Mesothelial cell of epicardium (in vitro differentiated cells): ENCODE data around the gene OXCT1. TPM values are rescaled to one million over a fixed set of nuclear protein-coding genes. Genes with fewer than 3 reads are reported as not detected.

Experiments used
- DNase-seq, 2 experiments: peaks; one replicate each; pipeline ENCODE4 v3.0.0; 2021; ENCODE audit warnings: low spot score in 2 of 2; ENCODE audit not compliant: unreplicated experiment in 2 of 2
- H3K27ac Mint-ChIP-seq: 2 replicates; pipeline ENCODE4 v1.8.0; 2021; ENCODE audit warnings: mixed read lengths
- H3K27me3 Mint-ChIP-seq: 2 replicates; pipeline ENCODE4 v1.8.0; 2021; ENCODE audit warnings: low read depth, mixed read lengths
- H3K36me3 Mint-ChIP-seq: 2 replicates; pipeline ENCODE4 v1.8.0; 2021; ENCODE audit warnings: mixed read lengths
- H3K4me1 Mint-ChIP-seq: 2 replicates; pipeline ENCODE4 v1.8.0; 2021; ENCODE audit warnings: mixed read lengths
- H3K4me3 Mint-ChIP-seq: 2 replicates; pipeline ENCODE4 v1.8.0; 2021; ENCODE audit warnings: mild to moderate bottlenecking, moderate library complexity, mixed read lengths
- H3K9me3 Mint-ChIP-seq: 2 replicates; pipeline ENCODE4 v1.8.0; 2021; ENCODE audit warnings: mixed read lengths
- total RNA-seq: library from RNA; stranded (reverse); gene quantifications from 3 replicates; pipeline ENCODE4 v1.2.1, GENCODE V29; 2021
- TF ChIP-seq, protein P1 (sequence below): fragments of 200-600 bp; sonication (generic); IDR thresholded peaks from one replicate; pipeline ENCODE4 v1.5.0; 2021; ENCODE audit warnings: antibody characterized with exemption; ENCODE audit not compliant: unreplicated experiment

OXCT1 gene
- total RNA-seq = 20.3 to 21.2 TPM (median 20.8 TPM) in 3 replicates

DNA sequence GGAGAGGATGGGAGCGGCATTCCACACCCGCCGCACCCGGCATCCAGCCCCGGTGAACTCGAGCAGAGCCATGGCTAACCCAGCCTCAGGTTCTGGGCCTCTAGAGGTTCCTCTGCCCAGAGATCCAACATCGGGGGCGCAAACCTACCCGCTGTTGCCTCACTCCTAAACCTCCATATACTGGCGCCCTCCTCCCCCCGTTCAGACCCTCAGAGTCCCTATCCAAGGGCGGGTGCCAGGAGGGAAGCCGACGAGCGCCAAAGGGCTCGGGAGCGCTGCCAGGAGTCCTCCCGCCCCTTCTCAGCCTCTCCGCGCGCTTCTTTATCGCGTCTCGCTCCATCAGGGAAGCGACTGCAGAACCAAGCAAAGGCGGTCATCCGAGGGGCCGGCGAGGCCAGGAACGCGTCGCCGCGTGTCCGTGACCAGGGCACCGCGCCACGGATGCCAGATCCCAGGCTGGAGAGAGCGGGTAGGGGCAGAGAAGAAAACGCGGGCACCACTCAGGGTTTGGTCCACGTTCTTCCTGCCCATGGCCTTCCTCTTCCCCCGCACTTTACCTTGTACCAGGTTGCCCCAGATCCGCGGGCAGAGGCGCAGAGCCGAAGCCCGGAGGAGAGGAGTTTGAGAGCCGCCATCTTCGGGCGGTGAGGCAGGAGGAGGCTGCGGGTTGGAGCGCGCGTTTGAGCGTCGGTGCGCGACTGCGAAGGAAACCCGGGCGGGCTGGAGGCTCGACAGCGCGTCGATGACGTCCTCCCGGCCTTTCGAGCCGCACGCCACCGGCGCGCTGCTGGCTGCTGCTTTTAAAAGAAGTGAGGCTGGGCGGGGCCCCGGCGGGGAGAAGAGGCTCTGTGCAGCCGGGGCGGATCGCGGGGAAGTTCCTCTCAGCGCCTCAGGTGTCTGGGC lies at the start of gene OXCT1:
TSS of gene OXCT1 (minus strand) at position 702 of the 903 bp plus-strand sequence. CDS start at position 635, 67 bp downstream.
- H3K27me3 Mint-ChIP-seq = no peaks in the 10 kb centered on the region

DNA sequence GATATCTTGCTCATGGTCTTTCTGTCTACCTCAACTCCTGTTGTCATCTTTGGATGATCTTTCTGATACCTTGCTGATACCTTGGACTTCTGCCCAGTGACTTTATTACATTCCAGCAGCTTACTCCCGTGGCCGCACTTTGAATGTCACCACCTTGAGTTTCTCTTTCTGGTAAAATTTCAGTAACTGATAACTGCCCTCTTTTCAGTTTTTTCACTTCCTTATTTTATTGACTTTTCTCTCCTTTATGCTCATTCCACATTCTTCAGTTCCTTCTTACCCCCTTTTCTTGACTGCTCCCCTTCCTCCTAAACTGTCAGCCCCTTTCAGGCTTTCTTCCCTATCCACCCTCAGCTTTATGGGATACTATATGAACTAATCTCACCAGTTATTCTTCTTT lies 47.9 kb upstream of the OXCT1 start:
- H3K36me3 Mint-ChIP-seq = peaks cover 26% of the 10 kb centered on the region
- TF ChIP-seq, protein P1, sequence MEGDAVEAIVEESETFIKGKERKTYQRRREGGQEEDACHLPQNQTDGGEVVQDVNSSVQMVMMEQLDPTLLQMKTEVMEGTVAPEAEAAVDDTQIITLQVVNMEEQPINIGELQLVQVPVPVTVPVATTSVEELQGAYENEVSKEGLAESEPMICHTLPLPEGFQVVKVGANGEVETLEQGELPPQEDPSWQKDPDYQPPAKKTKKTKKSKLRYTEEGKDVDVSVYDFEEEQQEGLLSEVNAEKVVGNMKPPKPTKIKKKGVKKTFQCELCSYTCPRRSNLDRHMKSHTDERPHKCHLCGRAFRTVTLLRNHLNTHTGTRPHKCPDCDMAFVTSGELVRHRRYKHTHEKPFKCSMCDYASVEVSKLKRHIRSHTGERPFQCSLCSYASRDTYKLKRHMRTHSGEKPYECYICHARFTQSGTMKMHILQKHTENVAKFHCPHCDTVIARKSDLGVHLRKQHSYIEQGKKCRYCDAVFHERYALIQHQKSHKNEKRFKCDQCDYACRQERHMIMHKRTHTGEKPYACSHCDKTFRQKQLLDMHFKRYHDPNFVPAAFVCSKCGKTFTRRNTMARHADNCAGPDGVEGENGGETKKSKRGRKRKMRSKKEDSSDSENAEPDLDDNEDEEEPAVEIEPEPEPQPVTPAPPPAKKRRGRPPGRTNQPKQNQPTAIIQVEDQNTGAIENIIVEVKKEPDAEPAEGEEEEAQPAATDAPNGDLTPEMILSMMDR = no peak

More for the DNA sequence above, at the start of gene OXCT1:
- peak within 1 kb of the TSS; percentile 83 for H3K4me3 Mint-ChIP-seq
- H3K4me1 Mint-ChIP-seq = peaks cover 15% of the 10 kb centered on the region
- H3K36me3 Mint-ChIP-seq = no peaks in the 10 kb centered on the region
- TF ChIP-seq, protein P1 = no peak
- H3K9me3 Mint-ChIP-seq = peaks cover 4% of the 10 kb centered on the region
- H3K27ac Mint-ChIP-seq = peak within 1 kb of the TSS; percentile 88
- peak; percentile 59 to 79 for DNase-seq

DNA sequence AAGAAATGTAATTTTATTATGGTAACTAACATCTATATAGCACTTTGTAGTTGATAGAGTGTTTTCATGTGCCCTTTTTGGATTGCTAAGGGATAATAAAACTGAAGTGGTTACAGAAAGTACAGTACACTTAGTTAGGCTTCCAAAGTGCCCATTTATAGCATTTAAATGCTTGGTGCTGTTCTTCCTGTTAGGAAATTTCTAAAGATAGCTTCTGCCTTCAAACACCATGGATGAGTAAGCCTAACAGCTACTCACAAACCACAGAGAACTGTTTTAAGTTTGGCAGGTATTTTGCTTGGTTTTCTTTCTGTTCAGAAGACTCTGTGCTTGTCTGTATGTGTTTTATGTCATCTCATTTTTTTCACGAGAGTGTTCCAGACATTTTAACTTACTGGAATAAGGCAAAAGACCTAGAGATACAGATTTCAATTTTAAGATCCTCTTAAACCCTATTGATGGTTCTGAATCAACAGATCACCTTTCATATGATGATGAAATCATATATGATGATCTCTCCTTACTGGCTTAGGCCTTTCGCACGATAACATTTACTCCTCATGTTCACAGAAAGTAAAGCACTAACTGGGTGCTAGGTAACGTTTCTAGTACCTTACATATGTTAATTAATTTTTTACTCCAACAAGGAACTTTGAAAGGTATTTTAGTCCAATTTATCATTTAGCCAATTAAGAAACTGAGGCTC lies 38.3 kb upstream of the OXCT1 start:
- DNase-seq = no peak
- no peak overlapping the region for H3K27ac Mint-ChIP-seq
- H3K27me3 Mint-ChIP-seq = no peaks in the 10 kb centered on the region
- peaks cover 23% of the 10 kb centered on the region for H3K36me3 Mint-ChIP-seq
- TF ChIP-seq, protein P1 = no peak
- H3K4me3 Mint-ChIP-seq = no peak overlapping the region
- no peaks in the 10 kb centered on the region for H3K9me3 Mint-ChIP-seq
- peaks cover 19% of the 10 kb centered on the region for H3K4me1 Mint-ChIP-seq

More for the DNA sequence above, 47.9 kb upstream of the OXCT1 start:
- Mint-ChIP-seq H3K27me3 (no peaks in the 10 kb centered on the region), H3K9me3 (no peaks in the 10 kb centered on the region), H3K4me3 (no peak overlapping the region), H3K4me1 (no peaks in the 10 kb centered on the region), H3K27ac (no peak overlapping the region)
- DNase-seq = no peak

DNA sequence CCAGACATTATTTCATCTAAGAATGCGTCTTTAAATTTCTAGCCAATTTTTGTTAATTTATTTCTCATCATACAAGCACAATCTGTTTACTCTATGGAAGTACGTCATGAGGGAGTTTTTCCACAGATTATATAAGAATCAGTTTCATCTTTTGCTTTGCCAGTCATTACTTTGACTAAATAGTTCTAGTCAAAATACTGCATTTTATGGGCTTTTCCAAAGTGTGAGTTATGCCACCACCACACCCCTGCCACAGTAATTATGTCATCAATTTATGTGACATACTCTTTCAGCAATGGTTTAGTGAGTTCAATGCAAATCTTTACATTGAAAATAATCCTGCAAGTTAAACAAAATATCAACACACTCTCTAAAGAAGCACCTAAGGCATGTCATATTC lies 35.9 kb upstream of the OXCT1 start:
- Mint-ChIP-seq H3K27ac (no peak overlapping the region), H3K9me3 (no peaks in the 10 kb centered on the region), H3K36me3 (peaks cover 9% of the 10 kb centered on the region), H3K27me3 (no peaks in the 10 kb centered on the region), H3K4me1 (peaks cover 22% of the 10 kb centered on the region), H3K4me3 (no peak overlapping the region)
- TF ChIP-seq, protein P1 = no peak
- DNase-seq = no peak

DNA sequence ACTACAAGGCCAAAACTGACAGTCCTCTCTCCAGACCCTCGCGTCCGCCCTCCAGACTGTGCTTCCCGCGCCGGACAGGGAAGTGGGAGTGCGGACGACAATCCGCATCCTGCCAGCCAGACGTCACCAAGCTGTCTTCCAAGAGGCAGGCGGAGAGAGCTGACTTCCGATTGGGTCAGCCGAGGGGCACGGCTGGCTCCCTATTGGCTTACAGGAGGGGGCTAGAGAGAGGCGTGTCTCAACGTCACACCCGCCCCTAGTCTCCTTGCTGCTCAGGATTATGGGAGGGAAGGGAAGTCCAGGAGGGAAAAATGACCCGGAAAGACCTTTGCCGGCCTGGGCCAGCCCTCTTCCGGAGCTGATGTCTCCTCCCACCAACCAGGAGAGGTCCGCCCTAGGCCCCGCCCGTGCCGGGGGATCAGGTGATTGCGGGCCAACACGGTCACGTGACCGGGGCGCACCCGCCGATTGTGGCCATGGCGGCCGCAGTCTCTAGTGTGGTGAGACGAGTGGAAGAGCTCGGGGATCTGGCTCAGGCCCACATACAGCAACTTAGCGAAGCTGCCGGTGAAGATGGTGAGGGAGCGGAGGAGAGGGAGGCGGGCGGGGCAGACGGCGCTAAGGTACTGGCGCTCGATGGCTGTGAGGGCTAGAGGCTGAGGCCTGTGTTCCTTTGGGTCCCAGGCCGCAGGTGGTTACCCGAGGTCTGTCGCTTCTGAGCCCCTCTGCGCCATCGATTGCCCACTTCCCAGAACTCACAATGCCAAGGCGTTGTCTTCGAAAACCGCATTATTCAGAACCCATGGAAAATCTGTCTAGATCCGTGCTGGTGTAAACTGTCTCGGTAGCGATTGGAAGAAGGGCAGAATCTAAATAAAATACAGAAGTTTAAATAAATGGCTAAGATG lies 33.9 kb upstream of the OXCT1 start, which contains the start of gene RIMOC1:
TSS of gene RIMOC1 (plus strand) at position 453 of the 908 bp plus-strand sequence. CDS start at position 477, 24 bp downstream.
- DNase-seq = peak; percentile 95 to 97
- TF ChIP-seq, protein P1 = no peak
- Mint-ChIP-seq H3K27me3 (no peaks in the 10 kb centered on the region), H3K36me3 (peaks cover 2% of the 10 kb centered on the region), H3K9me3 (no peaks in the 10 kb centered on the region), H3K4me1 (peaks cover 22% of the 10 kb centered on the region), H3K4me3 (peak within 1 kb of the TSS; percentile 96), H3K27ac (peak within 1 kb of the TSS; percentile 99)
